ENCODE data around the gene THOC7.

THOC7 gene

GRCh38 chr3:63863150-63864007 lies at the start of gene THOC7, which contains the start of gene ATXN7:
TSS of gene THOC7 (minus strand) at chr3:63863805. CDS start at chr3:63863790, 15 bp downstream.
TSS of gene ATXN7 (plus strand) at chr3:63863867. CDS start at chr3:63912599, 48,732 bp downstream.
- DNase-seq (ENCODE audit: low spot score): peak; percentile 71

- DNase-seq (ENCODE audit: low spot score): peak; percentile 45
Measured at GRCh38 chr3:63912768-63913588, 49.4 kb upstream of the THOC7 start.

GRCh38 chr3:63911873-63912767 lies 48.5 kb upstream of the THOC7 start, which contains the start of gene SCAANT1:
TSS of gene SCAANT1 (minus strand) at chr3:63912383.
- DNase-seq (ENCODE audit: low spot score): peak; percentile 85

DNA sequence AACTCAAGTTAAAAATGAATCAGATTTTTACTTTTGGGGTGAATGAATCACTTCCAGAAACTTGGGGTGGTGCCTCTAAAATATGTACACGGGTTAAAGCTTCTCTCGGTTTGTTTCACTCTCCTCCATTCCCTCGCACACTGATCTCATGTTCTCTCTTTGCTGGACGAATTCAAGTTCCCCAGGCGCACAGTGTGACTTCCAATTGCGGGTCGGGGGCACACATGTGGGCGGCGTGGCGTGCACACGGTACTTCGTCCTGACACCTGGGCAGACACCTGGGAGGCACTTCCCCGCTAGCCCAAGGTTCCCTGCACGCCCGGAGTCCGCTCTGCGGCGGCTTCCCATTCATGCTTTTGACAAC lies 47.9 kb upstream of the THOC7 start:
- peak; percentile 32 for DNase-seq (ENCODE audit: low spot score)

DNA sequence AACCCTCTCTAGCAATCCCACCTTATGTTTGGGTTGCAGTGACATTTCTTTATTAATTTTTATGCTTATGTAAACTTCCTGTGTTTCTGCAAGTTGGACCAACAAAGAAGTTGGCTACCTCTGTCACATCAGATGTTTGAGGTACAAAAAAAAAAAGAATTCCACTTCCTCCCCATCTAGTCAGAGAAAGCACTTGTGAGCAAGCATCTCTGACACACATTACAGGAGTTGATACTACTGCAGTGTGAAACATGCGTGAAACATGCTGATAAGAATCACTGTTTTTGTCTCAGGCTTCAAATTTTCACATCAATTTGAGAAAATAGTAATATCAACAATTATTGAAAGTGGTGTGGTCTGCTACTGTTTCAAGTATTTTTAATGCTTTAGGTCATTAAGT lies 47.3 kb upstream of the THOC7 start:
- peak; percentile 41 for DNase-seq (ENCODE audit: low spot score)

DNA sequence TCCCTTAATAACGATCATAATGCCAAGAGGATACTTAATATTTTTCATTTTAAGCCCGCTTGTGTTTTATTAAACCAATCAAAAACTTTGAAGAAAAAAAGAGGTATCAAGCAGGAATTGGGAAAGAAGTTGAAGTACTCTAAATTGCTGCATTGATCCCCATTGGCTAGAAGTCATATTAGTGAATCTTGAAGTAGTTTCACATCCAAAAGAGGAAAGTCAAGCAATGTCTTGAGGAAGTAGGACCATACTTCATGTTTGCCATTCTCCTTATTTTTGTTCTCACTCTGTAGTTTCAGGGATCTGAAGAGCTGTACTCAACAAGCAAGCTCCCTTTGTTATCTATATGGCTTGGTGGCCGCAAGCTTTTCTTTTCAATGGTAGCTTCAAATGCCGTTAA lies 46.4 kb upstream of the THOC7 start:
- DNase-seq (ENCODE audit: low spot score): no peak

- DNase-seq (ENCODE audit: low spot score): no peak
Measured at GRCh38 chr3:63909431-63909830, 45.8 kb upstream of the THOC7 start.

DNA sequence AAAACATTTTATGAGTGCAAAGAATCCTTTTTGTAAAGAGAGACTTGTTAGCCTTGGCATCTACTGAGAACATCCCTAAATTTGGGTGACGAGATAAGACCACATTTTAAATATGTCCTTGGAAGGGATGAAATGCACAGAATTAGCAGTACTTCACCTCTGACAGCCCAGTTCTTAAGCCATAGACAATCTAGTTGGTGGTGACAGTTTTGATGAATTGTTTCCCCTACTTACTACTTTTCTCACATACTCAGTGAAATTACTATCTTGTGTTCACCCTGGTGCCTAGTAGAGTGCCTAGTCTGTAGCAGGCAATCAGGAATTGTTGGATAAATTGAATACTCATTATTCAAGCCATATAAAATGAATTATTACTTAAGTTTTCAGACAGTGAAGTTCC lies 45.2 kb upstream of the THOC7 start:
- no peak for DNase-seq (ENCODE audit: low spot score)

DNA sequence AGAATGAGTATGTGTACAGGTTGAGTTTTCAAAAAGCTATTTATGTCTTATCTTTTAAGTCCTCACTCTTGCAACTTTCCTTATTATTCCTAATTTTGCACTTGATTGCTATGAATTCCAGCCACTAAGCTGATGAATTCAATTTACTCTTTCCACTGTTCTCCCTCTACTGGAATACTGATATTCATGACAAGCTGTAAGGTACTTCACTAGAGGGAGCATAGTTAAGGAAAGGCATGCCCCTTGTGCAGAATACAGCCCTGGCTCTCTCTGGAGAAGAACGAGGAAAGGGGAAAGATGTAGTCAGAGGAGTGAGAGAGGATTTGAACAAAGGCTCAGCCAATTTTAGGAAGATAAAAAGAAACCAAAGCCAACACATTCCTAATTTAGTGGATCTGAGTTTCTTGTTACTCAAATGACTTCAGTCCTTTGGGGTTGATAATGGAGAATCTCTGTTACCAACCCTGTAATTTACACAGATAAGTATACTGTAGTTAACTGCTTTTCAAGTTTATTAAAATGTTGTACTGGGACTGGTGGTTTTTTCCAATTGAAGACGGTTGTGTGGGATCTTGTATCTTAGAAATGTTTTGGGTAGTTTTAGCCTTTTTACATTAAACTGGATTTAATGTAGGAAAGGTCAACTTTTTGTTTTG lies 44.6 kb upstream of the THOC7 start:
- DNase-seq (ENCODE audit: low spot score): no peak

DNA sequence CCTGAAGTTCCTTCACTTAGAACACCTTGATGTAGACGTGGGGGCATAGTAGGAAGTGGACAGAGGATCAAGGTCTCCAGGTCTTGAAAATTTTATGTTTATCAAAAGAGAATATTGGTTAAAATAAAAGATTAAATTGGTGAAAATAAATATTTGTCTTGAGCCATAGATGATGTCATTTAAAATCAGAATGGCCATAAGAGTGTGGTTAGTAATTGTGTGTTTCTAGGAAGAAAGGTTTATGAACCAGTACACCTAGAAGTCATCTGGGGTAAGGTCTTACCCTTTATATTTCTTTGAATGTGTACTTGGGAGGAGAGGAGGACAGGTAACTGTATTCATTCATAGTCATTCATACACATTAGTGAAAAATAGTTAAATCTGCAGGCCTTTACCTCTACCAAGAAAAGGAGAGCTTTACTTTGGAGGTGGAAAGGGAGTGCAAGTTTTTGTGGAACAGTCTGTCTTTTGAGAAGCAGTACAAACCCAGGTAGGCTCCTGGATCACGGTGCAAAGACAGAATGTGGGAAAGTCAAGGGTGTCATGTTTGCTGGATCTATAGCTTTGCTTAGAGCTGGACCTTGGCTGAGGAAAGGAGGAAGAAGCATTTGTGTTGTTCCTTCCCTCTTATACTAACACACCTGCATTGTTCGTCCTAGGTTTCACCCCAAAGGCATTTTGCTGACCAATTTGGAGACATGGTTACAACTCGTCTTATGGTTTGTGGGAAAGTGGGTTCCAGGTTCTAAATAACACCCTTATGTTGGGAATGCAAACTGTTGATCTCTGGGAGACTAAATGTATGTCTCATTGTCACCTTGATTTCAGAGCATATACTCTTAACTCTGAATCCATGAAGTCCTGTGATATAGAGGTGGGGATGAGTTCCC lies 42.4 kb upstream of the THOC7 start:
- no peak for DNase-seq (ENCODE audit: low spot score)

GRCh38 chr3:63900459-63900858 lies 36.9 kb upstream of the THOC7 start:
- no peak for DNase-seq (ENCODE audit: low spot score)

DNA sequence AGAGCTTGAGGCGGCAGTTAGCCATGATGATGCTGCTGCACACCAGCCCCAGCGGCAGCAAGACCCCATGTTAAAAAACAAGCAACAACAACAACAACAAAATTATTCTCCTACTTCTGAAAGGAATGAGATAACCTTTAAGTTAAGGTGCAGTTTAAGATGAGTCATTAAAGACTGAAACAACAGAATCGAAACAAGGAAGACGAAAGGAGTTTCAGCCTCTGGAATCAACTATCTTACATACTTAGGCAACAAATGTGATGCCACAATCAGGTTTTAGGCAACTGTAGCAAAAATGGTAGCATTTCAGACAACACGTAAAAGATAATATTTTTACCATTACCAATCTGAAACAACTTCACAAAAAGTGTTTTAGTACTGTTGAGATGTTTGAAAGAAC lies 36.4 kb upstream of the THOC7 start:
- no peak for DNase-seq (ENCODE audit: low spot score)

DNA sequence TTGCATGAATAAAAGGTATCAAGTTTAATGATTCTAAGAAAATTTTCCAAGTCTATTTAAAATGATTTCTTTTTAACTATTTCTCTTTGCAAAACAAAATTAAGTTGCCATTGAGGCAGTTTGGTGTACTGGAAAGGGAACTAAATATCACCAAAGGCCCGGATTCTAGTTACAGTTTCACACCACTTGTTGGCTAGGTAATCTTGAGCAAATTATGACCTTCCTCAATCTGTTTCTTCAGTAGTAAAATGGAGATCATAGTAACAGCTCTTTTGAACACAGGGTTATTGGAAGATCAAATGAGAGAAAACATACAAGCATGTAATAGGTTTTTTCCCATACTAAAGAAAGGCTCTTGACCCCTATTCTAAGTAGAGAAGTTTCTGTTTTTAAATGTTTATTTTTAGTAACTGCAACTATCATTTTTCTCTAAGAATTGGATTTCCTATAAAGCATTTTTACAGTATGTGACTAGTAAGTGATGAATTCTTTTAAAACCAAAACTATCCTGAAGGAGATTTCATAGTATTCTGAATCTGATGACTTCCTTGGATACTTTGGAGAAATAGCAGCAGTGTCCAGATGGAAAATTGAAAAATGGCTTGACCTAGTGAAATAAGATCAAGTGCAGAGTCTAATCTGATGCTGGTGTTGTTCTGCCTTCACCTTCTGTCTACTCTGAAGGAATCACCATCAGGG lies 32.9 kb upstream of the THOC7 start:
- no peak for DNase-seq (ENCODE audit: low spot score)

DNA sequence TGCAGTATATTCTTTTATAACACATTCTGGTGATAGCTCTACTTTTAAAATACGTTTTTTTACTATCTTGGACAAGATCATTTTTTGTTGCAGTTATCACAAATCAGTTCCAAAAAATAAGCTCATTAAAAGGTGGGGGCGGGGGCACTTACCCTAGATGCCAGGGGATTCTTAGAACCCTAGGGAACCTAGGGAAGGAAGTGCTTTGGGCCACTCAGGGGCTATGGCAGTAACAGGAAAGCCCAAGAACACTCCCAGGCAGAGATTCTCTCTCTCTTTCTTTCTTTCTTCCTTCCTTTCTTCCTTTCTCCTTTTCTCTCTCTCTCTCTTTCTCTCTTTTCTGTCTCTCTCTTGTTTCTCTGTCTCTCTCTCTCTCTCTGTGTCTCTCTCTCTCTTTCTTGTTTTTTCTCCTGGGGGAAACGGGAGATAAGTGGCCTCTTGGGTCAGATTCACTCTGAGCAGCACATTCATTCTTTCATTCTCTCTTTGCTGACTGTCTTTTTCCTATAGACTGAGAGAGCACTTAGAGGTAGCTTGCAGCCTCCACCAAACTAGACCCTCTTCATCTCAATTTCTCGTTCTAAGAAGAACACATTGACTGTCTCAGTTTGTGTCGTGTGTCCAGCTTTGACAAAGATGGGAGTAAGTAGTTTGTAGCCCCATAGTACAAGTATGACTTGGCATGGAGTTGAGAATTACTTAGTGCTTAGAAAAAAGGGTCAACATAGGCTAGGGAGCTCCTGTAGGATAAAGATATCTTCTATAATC lies 32.0 kb upstream of the THOC7 start:
- DNase-seq (ENCODE audit: low spot score): no peak

- no peak for DNase-seq (ENCODE audit: low spot score)
Measured at GRCh38 chr3:63892773-63893352, 29.3 kb upstream of the THOC7 start.

- DNase-seq (ENCODE audit: low spot score): no peak
Measured at GRCh38 chr3:63891518-63891917, 27.9 kb upstream of the THOC7 start.

DNA sequence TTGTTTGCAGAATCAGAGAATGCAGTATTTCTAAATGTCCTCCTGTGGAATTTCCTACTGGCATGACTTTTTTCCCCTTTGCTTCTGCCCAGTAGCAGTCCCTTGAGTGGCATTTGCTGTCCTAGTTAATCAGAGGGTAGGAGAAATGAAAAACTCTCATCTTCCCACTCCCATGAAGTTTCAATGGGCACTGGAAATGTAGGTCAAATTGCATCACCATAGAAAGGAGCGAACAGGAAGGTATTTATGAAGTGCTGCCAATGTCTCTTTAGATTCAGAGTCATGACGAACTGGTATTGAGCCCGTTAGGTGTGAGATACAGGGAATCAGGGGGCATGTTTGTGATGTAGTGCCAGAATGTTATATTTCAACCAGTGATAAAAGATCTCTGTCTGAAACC lies 23.3 kb upstream of the THOC7 start:
- DNase-seq (ENCODE audit: low spot score): no peak

DNA sequence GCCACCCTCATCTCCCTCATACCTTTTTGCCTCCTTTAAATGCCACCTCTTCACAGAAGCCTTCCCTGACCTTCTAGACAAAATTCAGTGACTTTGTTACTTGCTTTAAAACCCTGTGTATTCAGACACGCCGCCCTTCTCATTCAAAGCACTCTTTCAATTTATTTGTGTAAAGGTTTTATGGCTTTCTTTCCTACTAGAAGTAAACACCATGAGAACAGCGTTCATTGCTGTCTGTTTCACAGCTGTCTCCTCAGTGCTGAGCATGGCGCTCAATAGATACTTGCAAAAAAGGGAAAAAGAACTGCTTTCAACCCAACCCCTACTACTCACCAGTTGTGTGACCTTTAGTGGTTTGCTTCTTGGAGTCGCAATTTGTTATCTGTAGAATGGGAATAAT lies 17.0 kb upstream of the THOC7 start:
- DNase-seq (ENCODE audit: low spot score): no peak
